Thymus (tissue), 11 donors: ENCODE results near the gene POMT1. TPM values are rescaled to one million over a fixed set of nuclear protein-coding genes. Genes with fewer than 3 reads are reported as not detected.

Experiments used
- DNase-seq, 9 donors: peaks; one replicate each; pipeline ENCODE4 v3.0.0-alpha.2; 2013; ENCODE audit warnings: low spot score in 9 of 9, low read depth in 6 of 9, missing footprints in 1 of 9
- H3K27ac ChIP-seq, 2 donors: one replicate each; pipeline ENCODE4 v1.5.1; 2013; ENCODE audit warnings: control low read depth in 1 of 2, low read depth in 1 of 2, low read length in 1 of 2, mild to moderate bottlenecking in 1 of 2, moderate library complexity in 1 of 2
- H3K27me3 ChIP-seq, 2 donors: one replicate each; pipeline ENCODE4 v1.5.1; 2013; ENCODE audit warnings: low read length in 1 of 2; ENCODE audit not compliant: control insufficient read depth in 2 of 2, insufficient read depth in 1 of 2
- H3K36me3 ChIP-seq, 2 donors: one replicate each; pipeline ENCODE4 v1.5.1; 2013; ENCODE audit warnings: low read length in 1 of 2, mild to moderate bottlenecking in 1 of 2, moderate library complexity in 1 of 2; ENCODE audit not compliant: control insufficient read depth in 2 of 2, insufficient read depth in 2 of 2
- H3K4me1 ChIP-seq, 2 donors: one replicate each; pipeline ENCODE4 v1.5.1; 2013; ENCODE audit warnings: low read length in 2 of 2; ENCODE audit not compliant: control insufficient read depth in 2 of 2, insufficient read depth in 2 of 2
- H3K4me3 ChIP-seq, 2 donors: one replicate each; pipeline ENCODE4 v1.5.1; 2013; ENCODE audit warnings: low read length in 2 of 2, control low read depth in 1 of 2, mild to moderate bottlenecking in 1 of 2
- H3K9me3 ChIP-seq, 2 donors: one replicate each; pipeline ENCODE4 v1.5.1; 2013; ENCODE audit warnings: low read length in 1 of 2, mild to moderate bottlenecking in 1 of 2; ENCODE audit not compliant: control insufficient read depth in 2 of 2, insufficient read depth in 1 of 2
- WGBS: extraction: QIAGEN DNeasy Blood & Tissue Kit; methylation state at CpG from one replicate; pipeline ENCODE4 v1.1.7; 2013; 5-methylcytosine and 5-hydroxymethylcytosine counted together
- polyA plus RNA-seq: library from polyadenylated mRNA; stranded (reverse); fragments of 200-250 nt; gene quantifications from one replicate; pipeline ENCODE4 v1.2.3, GENCODE V29; 2013
- total RNA-seq: library from RNA; stranded (reverse); fragments of 120-200 nt; gene quantifications from one replicate; pipeline ENCODE4 v1.2.4, GENCODE V29; 2013
- donor health status: healthy.

POMT1 gene
- total and polyA plus RNA-seq, 2 donors, result 16.8 to 51.9 TPM

DNA sequence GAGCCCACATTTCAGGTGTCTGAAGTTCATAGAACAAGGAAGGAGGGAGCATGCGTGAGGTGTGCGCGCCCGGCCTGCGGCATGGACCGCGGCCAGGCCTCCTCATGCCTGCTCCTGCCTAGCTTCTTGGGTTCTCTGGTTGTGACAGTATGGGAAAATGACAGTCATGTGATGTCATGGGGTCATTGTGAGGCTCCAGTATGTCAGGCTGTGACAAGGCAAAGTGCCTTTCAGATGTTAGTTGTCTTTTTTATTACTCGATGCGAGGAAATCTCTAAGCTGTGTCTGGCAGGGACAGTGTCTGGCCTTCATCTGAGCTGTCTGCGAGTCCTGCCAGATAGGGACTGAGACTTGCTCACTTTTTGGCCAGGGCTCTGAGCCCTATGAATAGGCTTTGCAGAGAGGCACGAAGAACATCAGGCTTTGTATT is 15.1 kb downstream of the POMT1 start:
- Histone ChIP-seq H3K27me3 (no peaks in the 10 kb centered on the region), H3K4me3 (no peak overlapping the region), H3K27ac (no peak overlapping the region), H3K9me3 (no peaks in the 10 kb centered on the region), H3K36me3 (peaks cover 83 to 87% of the 10 kb centered on the region in 2 donors), H3K4me1 (peaks cover 8 to 12% of the 10 kb centered on the region in 2 donors)
- no peak for DNase-seq
- WGBS, result 98% methylated on average over 11 of the region's 11 CpGs

GRCh38 chr9:131518553-131518952 is 15.8 kb downstream of the POMT1 start:
- H3K27me3 ChIP-seq, result no peaks in the 10 kb centered on the region
- peaks cover 8 to 10% of the 10 kb centered on the region in 2 donors for H3K4me1 ChIP-seq
- no peaks in the 10 kb centered on the region for H3K9me3 ChIP-seq
- peaks cover 83 to 84% of the 10 kb centered on the region in 2 donors for H3K36me3 ChIP-seq
- H3K27ac ChIP-seq, result no peak overlapping the region
- 98% methylated on average over 20 of the region's 20 CpGs for WGBS
- DNase-seq, result no peak
- no peak overlapping the region for H3K4me3 ChIP-seq

DNA sequence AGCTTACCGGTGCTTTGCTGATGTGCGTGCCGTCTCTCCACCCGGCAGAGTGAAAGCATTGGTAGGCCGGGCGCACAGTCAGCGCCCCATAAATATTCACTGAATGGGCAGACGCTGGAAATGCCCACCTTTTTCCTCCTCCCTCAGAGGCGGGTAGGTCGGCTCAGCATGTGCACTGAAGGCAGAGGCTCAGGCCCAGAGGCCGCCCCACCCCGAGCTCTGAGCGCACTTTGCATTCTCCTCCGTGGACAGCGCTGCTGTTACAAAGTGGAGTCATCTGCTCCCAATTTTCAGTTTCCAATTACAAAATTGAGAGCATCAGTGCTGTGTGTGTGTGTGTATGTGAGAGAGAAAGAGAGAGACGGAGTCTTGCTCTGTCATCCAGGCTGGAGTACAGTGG is 17.8 kb downstream of the POMT1 start:
- no peak for DNase-seq
- Histone ChIP-seq H3K27ac (no peak overlapping the region), H3K27me3 (no peaks in the 10 kb centered on the region), H3K4me3 (no peak overlapping the region), H3K4me1 (no peaks in the 10 kb centered on the region), H3K9me3 (no peaks in the 10 kb centered on the region), H3K36me3 (peaks cover 87 to 89% of the 10 kb centered on the region in 2 donors)
- WGBS, result 88% methylated on average over 16 of the region's 16 CpGs

GRCh38 chr9:131521203-131521602 is 18.5 kb downstream of the POMT1 start:
- DNase-seq, result no peak
- H3K36me3 ChIP-seq, result peaks cover 87 to 89% of the 10 kb centered on the region in 2 donors
- 97% methylated on average over 10 of the region's 10 CpGs for WGBS
- no peak overlapping the region for H3K4me3 ChIP-seq
- H3K27ac ChIP-seq, result no peak overlapping the region
- H3K4me1 ChIP-seq, result no peaks in the 10 kb centered on the region
- H3K27me3 ChIP-seq, result no peaks in the 10 kb centered on the region
- no peaks in the 10 kb centered on the region for H3K9me3 ChIP-seq

DNA sequence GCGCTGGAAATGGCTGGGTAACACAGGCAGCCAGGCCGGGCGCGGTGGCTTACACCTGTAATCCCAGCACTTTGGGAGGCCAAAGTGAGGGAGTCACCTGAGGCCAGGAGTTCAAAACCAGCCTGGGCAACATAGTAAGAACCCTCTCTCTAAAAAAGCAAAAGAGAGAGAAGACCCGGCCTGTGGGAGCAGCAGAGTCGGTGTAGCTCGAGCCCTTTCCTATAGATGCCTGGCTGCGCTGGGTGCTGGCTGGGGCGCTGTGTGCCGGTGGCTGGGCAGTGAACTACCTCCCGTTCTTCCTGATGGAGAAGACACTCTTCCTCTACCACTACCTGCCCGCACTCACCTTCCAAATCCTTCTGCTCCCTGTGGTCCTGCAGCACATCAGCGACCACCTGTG is 19.1 kb downstream of the POMT1 start:
- Histone ChIP-seq H3K9me3 (no peaks in the 10 kb centered on the region), H3K36me3 (peaks cover 87 to 89% of the 10 kb centered on the region in 2 donors), H3K27ac (no peak overlapping the region), H3K4me3 (no peak overlapping the region), H3K27me3 (no peaks in the 10 kb centered on the region), H3K4me1 (no peaks in the 10 kb centered on the region)
- DNase-seq, result no peak
- 97% methylated on average over 13 of the region's 13 CpGs for WGBS

DNA sequence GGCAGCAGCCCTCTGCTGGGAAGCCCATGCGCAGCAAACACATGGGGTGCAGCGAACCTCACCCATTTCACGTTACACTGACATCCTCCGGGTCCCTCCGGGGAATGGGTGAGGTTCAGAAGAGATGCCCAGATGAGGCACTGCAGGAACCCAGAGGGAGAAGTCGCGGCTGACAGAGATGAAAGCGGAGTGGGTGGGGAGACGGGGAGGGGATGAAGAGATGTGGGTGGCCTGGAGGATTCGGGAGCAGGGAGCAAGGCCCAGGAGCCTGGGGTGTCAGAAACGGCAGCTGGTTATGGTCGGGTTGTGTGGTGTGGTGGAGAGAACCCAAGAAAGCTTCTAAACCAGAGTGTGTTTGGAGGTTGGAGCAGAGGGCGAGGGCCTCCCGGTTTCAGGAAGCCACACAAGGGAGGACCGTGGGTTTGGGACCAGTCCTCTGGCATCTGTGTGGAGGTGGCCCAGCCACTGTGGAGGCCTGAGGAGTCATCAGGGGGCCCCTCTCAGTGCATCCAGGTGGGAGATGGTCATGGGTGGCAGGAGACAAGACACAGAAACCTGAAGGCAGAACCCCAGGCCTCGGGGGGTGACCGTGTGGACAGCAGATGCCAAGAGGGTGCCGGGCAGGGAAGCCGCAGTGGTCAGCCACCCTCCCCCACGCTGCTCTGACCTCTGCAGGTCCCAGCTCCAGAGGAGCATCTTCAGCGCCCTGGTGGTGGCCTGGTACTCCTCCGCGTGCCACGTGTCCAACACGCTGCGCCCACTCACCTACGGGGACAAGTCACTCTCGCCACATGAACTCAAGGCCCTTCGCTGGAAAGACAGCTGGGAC is 19.8 kb downstream of the POMT1 start:
- no peak for DNase-seq
- no peak overlapping the region for H3K27ac ChIP-seq
- no peak overlapping the region for H3K4me3 ChIP-seq
- H3K27me3 ChIP-seq, result no peaks in the 10 kb centered on the region
- H3K36me3 ChIP-seq, result peaks cover 89 to 94% of the 10 kb centered on the region in 2 donors
- no peaks in the 10 kb centered on the region for H3K9me3 ChIP-seq
- WGBS, result 98% methylated on average over 29 of the region's 29 CpGs
- H3K4me1 ChIP-seq, result no peaks in the 10 kb centered on the region

- H3K4me3 ChIP-seq, result no peak overlapping the region
- no peaks in the 10 kb centered on the region for H3K27me3 ChIP-seq
- no peak for DNase-seq
- 97% methylated on average over 9 of the region's 9 CpGs for WGBS
- H3K4me1 ChIP-seq, result no peaks in the 10 kb centered on the region
- H3K36me3 ChIP-seq, result peaks cover 89 to 91% of the 10 kb centered on the region in 2 donors
- no peak overlapping the region for H3K27ac ChIP-seq
- no peaks in the 10 kb centered on the region for H3K9me3 ChIP-seq
Measured at GRCh38 chr9:131523086-131523388, 20.3 kb downstream of the POMT1 start.

DNA sequence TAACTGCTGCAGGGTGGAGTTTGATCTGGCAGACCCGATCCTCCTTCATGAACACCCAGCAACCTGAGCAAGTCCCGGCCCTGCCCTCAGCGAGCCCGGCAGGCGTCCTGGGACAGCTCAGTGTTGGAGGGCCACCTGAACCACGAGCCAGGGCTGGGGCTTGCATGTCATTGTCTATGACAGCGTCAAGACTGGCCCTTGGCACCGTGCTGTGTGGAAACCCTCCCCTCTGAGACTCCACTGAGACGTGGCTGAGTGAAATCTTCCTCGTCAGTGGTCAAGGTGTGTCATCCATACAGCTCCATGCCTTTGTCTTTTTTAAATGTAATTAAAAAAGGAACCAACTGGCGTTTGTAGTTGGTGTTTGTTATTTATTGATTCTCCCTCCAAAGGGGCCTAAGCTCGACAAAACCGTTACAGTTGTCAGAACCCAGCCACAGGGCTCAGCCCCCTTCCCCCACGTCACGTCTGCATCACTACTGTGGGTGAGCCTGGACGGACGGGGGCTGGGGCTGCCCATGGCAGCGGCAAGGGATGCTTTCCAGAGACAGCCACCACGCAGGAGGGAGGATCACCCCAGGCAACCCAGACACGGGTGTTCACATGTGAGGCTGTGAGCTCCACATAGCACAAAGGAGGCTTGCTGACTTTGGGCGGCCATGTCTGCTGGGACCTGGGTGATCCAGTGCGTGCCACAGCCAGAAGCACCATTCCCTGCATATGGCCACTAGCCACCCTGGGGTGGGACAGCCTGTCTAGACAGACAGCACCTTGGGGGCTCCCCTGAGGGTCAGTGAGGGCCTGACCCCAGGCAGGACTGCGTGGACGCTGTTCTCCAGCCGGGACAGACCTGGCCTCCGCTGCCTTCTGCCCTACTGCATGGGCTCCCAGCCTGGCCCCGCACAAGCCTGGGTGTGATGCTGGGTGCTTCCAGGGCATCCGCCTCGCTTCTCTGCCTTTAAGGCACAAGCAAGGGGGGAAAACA is 21.0 kb downstream of the POMT1 start:
- 96% methylated on average over 29 of the region's 29 CpGs for WGBS
- no peaks in the 10 kb centered on the region for H3K27me3 ChIP-seq
- H3K4me1 ChIP-seq, result peaks cover 0 to 3% of the 10 kb centered on the region in 2 donors
- no peak for DNase-seq
- no peak overlapping the region for H3K27ac ChIP-seq
- H3K4me3 ChIP-seq, result no peak overlapping the region
- no peaks in the 10 kb centered on the region for H3K9me3 ChIP-seq
- H3K36me3 ChIP-seq, result peaks cover 89 to 91% of the 10 kb centered on the region in 2 donors
